Erythroblast (primary cell): Measurements from ENCODE around the gene NTM.

ENCODE experiments used
- GATA1 ChIP-seq: IDR thresholded peaks from 2 replicates; pipeline ENCODE4 v1.6.1; 2011; ENCODE audit warnings: low read depth, mild to moderate bottlenecking, control low read depth, low read length, moderate library complexity
- POLR2A ChIP-seq: IDR thresholded peaks from 2 replicates; pipeline ENCODE4 v1.6.1; 2011; ENCODE audit warnings: mild to moderate bottlenecking, low read length

DNA sequence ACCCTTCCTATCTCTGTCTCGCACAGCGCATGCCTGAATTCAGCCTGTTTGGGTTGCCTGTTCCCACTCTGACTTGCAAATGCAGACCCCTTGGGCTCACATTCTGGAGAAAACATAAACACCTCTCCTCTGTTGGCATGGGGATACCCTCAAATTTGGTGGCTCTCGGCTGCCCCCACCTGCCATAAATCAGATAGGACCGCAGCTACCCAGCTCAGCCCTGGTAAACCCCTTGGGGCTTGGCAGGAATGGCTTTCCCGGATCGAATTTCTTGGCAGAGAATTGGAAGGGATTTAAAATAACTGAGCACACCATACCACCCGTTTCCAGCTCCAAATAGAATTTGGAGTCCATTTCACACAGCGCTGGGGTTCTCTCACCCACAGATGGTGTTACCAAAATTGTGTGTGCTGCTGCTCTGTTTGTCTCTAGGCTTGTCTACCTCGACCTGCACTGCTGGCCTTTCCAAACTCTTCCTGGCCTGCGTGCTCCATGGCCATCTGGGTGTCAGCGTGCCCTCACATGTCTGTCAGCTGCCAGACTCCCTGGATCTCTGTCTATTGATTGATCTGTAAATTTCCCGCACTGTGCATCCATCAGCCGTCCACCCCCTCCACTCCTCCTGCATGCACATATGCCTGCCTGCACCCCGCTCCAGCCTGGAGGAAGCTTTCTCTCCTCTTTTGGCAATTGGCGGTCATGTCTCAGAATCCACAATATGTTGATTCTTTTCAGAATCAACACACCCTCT lies 134.0 kb downstream of the NTM start:
- TF ChIP-seq POLR2A (no peak), GATA1 (no peak)
